Vagina (tissue), 2 donors: Measurements from ENCODE around the gene HAPLN2.

ENCODE experiments used
- POLR2A ChIP-seq, 2 donors: fragments of 450-650 bp; IDR thresholded peaks; one replicate each; pipeline ENCODE4 v1.6.1; 2017; ENCODE audit warnings: antibody characterized with exemption in 2 of 2, mild to moderate bottlenecking in 2 of 2, moderate library complexity in 2 of 2
- POLR2AphosphoS5 ChIP-seq, 2 donors: sonication (generic); formaldehyde crosslinking; IDR thresholded peaks; one replicate each; pipeline ENCODE4 v1.9.0; 2017; ENCODE audit warnings: antibody characterized with exemption in 2 of 2, mild to moderate bottlenecking in 2 of 2, low read depth in 1 of 2; ENCODE audit not compliant: insufficient read depth in 1 of 2
- TF ChIP-seq, protein P1 (sequence below), 3 experiments: fragments of 450-650 bp in 2 of 3; fragments of 200-600 bp in 1 of 3; sonication (generic) in 1 of 3; IDR thresholded peaks; one replicate each; pipeline ENCODE4 v1.5.1; 2017 to 2019; ENCODE audit warnings: antibody characterized with exemption in 3 of 3, mild to moderate bottlenecking in 2 of 3, moderate library complexity in 2 of 3

DNA sequence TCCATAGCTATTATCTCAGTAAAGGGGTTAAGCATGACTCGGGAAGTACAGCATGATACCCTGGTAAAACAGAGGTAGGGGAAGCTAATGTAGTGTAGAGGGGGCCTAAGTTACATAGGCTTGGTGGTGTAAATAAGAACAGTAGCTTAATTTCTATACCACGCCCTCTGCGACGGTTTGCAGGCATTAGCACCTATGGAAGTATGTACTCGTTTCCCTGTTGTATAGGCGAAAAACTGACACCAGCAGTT, 28.1 kb upstream of the HAPLN2 start:
- TF ChIP-seq, protein P1, sequence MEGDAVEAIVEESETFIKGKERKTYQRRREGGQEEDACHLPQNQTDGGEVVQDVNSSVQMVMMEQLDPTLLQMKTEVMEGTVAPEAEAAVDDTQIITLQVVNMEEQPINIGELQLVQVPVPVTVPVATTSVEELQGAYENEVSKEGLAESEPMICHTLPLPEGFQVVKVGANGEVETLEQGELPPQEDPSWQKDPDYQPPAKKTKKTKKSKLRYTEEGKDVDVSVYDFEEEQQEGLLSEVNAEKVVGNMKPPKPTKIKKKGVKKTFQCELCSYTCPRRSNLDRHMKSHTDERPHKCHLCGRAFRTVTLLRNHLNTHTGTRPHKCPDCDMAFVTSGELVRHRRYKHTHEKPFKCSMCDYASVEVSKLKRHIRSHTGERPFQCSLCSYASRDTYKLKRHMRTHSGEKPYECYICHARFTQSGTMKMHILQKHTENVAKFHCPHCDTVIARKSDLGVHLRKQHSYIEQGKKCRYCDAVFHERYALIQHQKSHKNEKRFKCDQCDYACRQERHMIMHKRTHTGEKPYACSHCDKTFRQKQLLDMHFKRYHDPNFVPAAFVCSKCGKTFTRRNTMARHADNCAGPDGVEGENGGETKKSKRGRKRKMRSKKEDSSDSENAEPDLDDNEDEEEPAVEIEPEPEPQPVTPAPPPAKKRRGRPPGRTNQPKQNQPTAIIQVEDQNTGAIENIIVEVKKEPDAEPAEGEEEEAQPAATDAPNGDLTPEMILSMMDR (IDR thresholded peaks at IDR 0.05): no peak
- no peak for TF ChIP-seq POLR2A (IDR thresholded peaks at IDR 0.05)
- TF ChIP-seq POLR2AphosphoS5 (IDR thresholded peaks at IDR 0.05; ENCODE audit: insufficient read depth in 1 of 2, low read depth in 1 of 2): no peak
